SH-SY5Y (cell line): Measurements from ENCODE around the gene SSBP3.

Experiments used
- GATA2 ChIP-seq: IDR thresholded peaks from 2 replicates; pipeline ENCODE4 v1.6.1; 2011; ENCODE audit warnings: mild to moderate bottlenecking, low read depth, low read length
- GATA3 ChIP-seq: IDR thresholded peaks from 2 replicates; pipeline ENCODE4 v1.6.1; 2011; ENCODE audit warnings: low read depth, mild to moderate bottlenecking, low read length, moderate library complexity

- TF ChIP-seq GATA3 (no peak), GATA2 (no peak)
Observed at GRCh38 chr1:54191525-54191924, 214.7 kb downstream of the SSBP3 start.
